ENCODE measurements around the gene SF3B5.

DNA sequence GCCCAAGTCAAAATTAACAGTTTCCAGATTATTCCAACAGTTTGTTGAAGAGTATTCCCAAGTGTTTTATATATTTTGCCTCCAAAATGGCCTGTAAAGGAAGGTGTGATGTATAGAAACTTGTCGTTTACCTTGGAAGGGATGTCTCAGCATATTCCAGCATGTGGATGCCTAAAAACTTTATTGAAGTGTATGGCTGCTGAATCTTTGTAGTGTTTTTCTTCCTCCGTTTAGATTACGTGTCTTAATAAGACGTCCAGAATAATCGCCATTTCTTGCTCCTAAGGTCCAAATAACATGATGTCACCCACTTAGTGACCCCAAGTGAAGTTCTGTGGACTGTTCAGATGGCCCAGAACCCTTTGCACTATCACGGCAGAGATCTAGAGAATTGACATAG is 18.0 kb upstream of the SF3B5 start:
- TF ChIP-seq POLR2AphosphoS5 (IDR thresholded peaks at IDR 0.05; ENCODE audit: control insufficient read depth, insufficient read depth, low read depth, low read length), result no peak
- TF ChIP-seq, protein P1, sequence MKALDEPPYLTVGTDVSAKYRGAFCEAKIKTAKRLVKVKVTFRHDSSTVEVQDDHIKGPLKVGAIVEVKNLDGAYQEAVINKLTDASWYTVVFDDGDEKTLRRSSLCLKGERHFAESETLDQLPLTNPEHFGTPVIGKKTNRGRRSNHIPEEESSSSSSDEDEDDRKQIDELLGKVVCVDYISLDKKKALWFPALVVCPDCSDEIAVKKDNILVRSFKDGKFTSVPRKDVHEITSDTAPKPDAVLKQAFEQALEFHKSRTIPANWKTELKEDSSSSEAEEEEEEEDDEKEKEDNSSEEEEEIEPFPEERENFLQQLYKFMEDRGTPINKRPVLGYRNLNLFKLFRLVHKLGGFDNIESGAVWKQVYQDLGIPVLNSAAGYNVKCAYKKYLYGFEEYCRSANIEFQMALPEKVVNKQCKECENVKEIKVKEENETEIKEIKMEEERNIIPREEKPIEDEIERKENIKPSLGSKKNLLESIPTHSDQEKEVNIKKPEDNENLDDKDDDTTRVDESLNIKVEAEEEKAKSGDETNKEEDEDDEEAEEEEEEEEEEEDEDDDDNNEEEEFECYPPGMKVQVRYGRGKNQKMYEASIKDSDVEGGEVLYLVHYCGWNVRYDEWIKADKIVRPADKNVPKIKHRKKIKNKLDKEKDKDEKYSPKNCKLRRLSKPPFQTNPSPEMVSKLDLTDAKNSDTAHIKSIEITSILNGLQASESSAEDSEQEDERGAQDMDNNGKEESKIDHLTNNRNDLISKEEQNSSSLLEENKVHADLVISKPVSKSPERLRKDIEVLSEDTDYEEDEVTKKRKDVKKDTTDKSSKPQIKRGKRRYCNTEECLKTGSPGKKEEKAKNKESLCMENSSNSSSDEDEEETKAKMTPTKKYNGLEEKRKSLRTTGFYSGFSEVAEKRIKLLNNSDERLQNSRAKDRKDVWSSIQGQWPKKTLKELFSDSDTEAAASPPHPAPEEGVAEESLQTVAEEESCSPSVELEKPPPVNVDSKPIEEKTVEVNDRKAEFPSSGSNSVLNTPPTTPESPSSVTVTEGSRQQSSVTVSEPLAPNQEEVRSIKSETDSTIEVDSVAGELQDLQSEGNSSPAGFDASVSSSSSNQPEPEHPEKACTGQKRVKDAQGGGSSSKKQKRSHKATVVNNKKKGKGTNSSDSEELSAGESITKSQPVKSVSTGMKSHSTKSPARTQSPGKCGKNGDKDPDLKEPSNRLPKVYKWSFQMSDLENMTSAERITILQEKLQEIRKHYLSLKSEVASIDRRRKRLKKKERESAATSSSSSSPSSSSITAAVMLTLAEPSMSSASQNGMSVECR (CRISPR knock-in tag; IDR thresholded peaks at IDR 0.05), result no peak
- no peak for TF ChIP-seq ZNF766 (CRISPR knock-in tag; conservative IDR thresholded peaks at IDR 0.05)
- TF ChIP-seq TCF7 (IDR thresholded peaks at IDR 0.05; ENCODE audit: borderline replicate concordance), result no peak
- TF ChIP-seq, protein P2, sequence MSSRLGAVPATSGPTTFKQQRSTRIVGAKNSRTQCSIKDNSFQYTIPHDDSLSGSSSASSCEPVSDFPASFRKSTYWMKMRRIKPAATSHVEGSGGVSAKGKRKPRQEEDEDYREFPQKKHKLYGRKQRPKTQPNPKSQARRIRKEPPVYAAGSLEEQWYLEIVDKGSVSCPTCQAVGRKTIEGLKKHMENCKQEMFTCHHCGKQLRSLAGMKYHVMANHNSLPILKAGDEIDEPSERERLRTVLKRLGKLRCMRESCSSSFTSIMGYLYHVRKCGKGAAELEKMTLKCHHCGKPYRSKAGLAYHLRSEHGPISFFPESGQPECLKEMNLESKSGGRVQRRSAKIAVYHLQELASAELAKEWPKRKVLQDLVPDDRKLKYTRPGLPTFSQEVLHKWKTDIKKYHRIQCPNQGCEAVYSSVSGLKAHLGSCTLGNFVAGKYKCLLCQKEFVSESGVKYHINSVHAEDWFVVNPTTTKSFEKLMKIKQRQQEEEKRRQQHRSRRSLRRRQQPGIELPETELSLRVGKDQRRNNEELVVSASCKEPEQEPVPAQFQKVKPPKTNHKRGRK (tag; IDR thresholded peaks at IDR 0.05), result no peak
- TF ChIP-seq, protein P3, sequence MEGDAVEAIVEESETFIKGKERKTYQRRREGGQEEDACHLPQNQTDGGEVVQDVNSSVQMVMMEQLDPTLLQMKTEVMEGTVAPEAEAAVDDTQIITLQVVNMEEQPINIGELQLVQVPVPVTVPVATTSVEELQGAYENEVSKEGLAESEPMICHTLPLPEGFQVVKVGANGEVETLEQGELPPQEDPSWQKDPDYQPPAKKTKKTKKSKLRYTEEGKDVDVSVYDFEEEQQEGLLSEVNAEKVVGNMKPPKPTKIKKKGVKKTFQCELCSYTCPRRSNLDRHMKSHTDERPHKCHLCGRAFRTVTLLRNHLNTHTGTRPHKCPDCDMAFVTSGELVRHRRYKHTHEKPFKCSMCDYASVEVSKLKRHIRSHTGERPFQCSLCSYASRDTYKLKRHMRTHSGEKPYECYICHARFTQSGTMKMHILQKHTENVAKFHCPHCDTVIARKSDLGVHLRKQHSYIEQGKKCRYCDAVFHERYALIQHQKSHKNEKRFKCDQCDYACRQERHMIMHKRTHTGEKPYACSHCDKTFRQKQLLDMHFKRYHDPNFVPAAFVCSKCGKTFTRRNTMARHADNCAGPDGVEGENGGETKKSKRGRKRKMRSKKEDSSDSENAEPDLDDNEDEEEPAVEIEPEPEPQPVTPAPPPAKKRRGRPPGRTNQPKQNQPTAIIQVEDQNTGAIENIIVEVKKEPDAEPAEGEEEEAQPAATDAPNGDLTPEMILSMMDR (IDR thresholded peaks at IDR 0.05 in 2 of 3, conservative IDR thresholded peaks at IDR 0.05 in 1 of 3; ENCODE audit: insufficient read depth in 2 of 3, low read depth in 1 of 3, low read length in 3 of 3), result no peak
- no peak for TF ChIP-seq TBP (optimal IDR thresholded peaks at IDR 0.05; ENCODE audit: low read depth, low read length)
- no peak for TF ChIP-seq EP300 (IDR thresholded peaks at IDR 0.05; ENCODE audit: low read length)
- TF ChIP-seq KLF1 (tag; IDR thresholded peaks at IDR 0.05), result no peak
- no peak for TF ChIP-seq ZNF589 (CRISPR knock-in tag; IDR thresholded peaks at IDR 0.05; ENCODE audit: low read depth)
- TF ChIP-seq, protein P4, sequence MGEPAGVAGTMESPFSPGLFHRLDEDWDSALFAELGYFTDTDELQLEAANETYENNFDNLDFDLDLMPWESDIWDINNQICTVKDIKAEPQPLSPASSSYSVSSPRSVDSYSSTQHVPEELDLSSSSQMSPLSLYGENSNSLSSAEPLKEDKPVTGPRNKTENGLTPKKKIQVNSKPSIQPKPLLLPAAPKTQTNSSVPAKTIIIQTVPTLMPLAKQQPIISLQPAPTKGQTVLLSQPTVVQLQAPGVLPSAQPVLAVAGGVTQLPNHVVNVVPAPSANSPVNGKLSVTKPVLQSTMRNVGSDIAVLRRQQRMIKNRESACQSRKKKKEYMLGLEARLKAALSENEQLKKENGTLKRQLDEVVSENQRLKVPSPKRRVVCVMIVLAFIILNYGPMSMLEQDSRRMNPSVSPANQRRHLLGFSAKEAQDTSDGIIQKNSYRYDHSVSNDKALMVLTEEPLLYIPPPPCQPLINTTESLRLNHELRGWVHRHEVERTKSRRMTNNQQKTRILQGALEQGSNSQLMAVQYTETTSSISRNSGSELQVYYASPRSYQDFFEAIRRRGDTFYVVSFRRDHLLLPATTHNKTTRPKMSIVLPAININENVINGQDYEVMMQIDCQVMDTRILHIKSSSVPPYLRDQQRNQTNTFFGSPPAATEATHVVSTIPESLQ (CRISPR knock-in tag; IDR thresholded peaks at IDR 0.05), result no peak
- TF ChIP-seq, protein P5, sequence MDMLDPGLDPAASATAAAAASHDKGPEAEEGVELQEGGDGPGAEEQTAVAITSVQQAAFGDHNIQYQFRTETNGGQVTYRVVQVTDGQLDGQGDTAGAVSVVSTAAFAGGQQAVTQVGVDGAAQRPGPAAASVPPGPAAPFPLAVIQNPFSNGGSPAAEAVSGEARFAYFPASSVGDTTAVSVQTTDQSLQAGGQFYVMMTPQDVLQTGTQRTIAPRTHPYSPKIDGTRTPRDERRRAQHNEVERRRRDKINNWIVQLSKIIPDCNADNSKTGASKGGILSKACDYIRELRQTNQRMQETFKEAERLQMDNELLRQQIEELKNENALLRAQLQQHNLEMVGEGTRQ (CRISPR knock-in tag; IDR thresholded peaks at IDR 0.05), result no peak
- TF ChIP-seq ZNF274 (IDR thresholded peaks at IDR 0.05; ENCODE audit: borderline replicate concordance, low read depth, low read length), result no peak
